Measurements from ENCODE around the gene TEAD4.

GRCh38 chr12:3033539-3033867 is 74.3 kb downstream of the TEAD4 start:
- TF ChIP-seq CTCF (IDR thresholded peaks at IDR 0.05), result no peak
- TF ChIP-seq POLR2A (IDR thresholded peaks at IDR 0.05), result no peak
